ENCODE data around the gene MTRF1.
"Not testable (repeated sequence)": the region's sequence is repeated elsewhere in the genome, so short reads cannot be mapped to it uniquely, and the experiment has no call there.

Gene MTRF1

GRCh38 chr13:41282129-41282571, 18.8 kb upstream of the MTRF1 start:
- no peak for DNase-seq (ENCODE audit: low spot score)

GRCh38 chr13:41279156-41279555, 15.8 kb upstream of the MTRF1 start:
- not testable (repeated sequence) for DNase-seq (ENCODE audit: low spot score)

GRCh38 chr13:41276824-41277223, 13.4 kb upstream of the MTRF1 start:
- no peak for DNase-seq (ENCODE audit: low spot score)

- no peak for DNase-seq (ENCODE audit: low spot score)
Observed at GRCh38 chr13:41274881-41275280, 11.5 kb upstream of the MTRF1 start.

GRCh38 chr13:41273831-41274441, 10.6 kb upstream of the MTRF1 start:
- no peak for DNase-seq (ENCODE audit: low spot score)

- no peak for DNase-seq (ENCODE audit: low spot score)
Observed at GRCh38 chr13:41271456-41272285, 8.3 kb upstream of the MTRF1 start.

GRCh38 chr13:41268764-41269163, 5.4 kb upstream of the MTRF1 start:
- DNase-seq (ENCODE audit: low spot score) = no peak

GRCh38 chr13:41267106-41267505, 3.7 kb upstream of the MTRF1 start:
- no peak for DNase-seq (ENCODE audit: low spot score)

- no peak for DNase-seq (ENCODE audit: low spot score)
Observed at GRCh38 chr13:41259875-41260501, 3.4 kb downstream of the MTRF1 start.

GRCh38 chr13:41257535-41257934, 5.8 kb downstream of the MTRF1 start:
- DNase-seq (ENCODE audit: low spot score) = no peak

- DNase-seq (ENCODE audit: low spot score) = no peak
Observed at GRCh38 chr13:41254902-41255301, 8.5 kb downstream of the MTRF1 start.

- no peak for DNase-seq (ENCODE audit: low spot score)
Observed at GRCh38 chr13:41250993-41251392, 12.4 kb downstream of the MTRF1 start.

- DNase-seq (ENCODE audit: low spot score) = no peak
Observed at GRCh38 chr13:41246969-41247680, 16.3 kb downstream of the MTRF1 start.

- DNase-seq (ENCODE audit: low spot score) = no peak
Observed at GRCh38 chr13:41244556-41244955, 18.8 kb downstream of the MTRF1 start.

GRCh38 chr13:41241626-41242025, 21.8 kb downstream of the MTRF1 start:
- no peak for DNase-seq (ENCODE audit: low spot score)

GRCh38 chr13:41236369-41236768, 27.0 kb downstream of the MTRF1 start:
- no peak for DNase-seq (ENCODE audit: low spot score)

GRCh38 chr13:41232578-41233480, 30.5 kb downstream of the MTRF1 start:
- DNase-seq (ENCODE audit: low spot score) = no peak

- DNase-seq (ENCODE audit: low spot score) = no peak
Observed at GRCh38 chr13:41231786-41232185, 31.6 kb downstream of the MTRF1 start.

- no peak for DNase-seq (ENCODE audit: low spot score)
Observed at GRCh38 chr13:41231025-41231677, 32.2 kb downstream of the MTRF1 start.

GRCh38 chr13:41229356-41229755, 34.0 kb downstream of the MTRF1 start:
- no peak for DNase-seq (ENCODE audit: low spot score)
